Measurements from ENCODE around the gene OASL.

DNA sequence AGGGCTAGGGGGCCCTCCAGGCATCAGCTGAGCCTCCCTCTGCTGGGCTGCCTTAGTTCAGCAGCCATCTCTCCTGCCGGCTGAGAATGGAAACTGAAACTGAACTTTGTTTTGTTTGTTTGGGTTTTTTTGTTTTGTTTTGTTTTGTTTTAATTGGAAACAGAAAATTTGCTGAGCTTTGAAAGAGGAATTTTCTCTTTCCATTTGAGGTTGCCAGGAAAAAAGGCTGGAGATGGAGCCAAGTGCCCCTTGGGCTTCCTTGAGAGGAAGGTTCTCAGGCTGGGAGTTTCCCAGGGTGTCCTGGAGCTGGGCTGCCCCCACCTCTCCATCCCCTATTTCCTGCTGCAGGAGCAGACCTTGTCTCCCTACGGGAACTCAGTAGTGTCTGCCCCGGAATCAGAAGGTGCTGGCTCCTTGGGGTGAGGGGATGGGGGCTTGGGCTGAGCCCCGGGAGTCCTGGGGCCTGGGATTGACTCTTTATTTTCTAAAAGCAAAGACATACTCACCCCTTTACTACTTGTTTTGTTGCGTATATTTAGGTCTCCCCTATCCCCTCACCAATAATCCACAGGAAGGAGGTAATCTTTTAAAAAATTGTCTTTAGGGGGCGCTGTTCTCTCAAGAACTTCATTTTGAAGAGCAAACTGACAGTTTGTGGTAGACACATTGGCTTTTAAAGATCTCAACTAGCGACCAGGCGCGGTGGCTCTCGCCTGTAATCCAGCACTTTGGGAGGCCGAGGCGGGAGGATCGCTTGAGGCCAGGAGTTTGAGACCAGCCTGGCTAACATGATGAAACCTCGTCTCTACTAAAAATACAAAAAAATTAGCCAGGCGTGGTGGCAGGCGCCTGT is 21.3 kb upstream of the OASL start:
- TF ChIP-seq POLR2AphosphoS5 (IDR thresholded peaks at IDR 0.05) (no peak), POLR2A (IDR thresholded peaks at IDR 0.05) (no peak)
- TF ChIP-seq, protein P1, sequence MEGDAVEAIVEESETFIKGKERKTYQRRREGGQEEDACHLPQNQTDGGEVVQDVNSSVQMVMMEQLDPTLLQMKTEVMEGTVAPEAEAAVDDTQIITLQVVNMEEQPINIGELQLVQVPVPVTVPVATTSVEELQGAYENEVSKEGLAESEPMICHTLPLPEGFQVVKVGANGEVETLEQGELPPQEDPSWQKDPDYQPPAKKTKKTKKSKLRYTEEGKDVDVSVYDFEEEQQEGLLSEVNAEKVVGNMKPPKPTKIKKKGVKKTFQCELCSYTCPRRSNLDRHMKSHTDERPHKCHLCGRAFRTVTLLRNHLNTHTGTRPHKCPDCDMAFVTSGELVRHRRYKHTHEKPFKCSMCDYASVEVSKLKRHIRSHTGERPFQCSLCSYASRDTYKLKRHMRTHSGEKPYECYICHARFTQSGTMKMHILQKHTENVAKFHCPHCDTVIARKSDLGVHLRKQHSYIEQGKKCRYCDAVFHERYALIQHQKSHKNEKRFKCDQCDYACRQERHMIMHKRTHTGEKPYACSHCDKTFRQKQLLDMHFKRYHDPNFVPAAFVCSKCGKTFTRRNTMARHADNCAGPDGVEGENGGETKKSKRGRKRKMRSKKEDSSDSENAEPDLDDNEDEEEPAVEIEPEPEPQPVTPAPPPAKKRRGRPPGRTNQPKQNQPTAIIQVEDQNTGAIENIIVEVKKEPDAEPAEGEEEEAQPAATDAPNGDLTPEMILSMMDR (IDR thresholded peaks at IDR 0.05) = peak in 3 of 4 experiments; percentile 30 to 54 (median 41)

Measured in prostate gland (tissue), 2 donors.